GM13976 (cell line): ENCODE results near the gene ASCC3.

Experiments used
- DNase-seq: peaks from one replicate; pipeline ENCODE4 v3.0.0; 2012; ENCODE audit warnings: low spot score
- in situ Hi-C: fragments of 300-500 bp; cut with MboI; formaldehyde crosslinking; loops from one replicate; pipeline ENCODE4 v1.12.0; 2022; ENCODE audit warnings: low sequenced_read_pairs, mixed read lengths, inconsistent platforms; ENCODE audit not compliant: unreplicated experiment
- TF ChIP-seq, protein P1 (sequence below): IDR thresholded peaks from 2 replicates; pipeline ENCODE4 v1.5.1; 2012; ENCODE audit warnings: borderline replicate concordance, mild to moderate bottlenecking; ENCODE audit not compliant: insufficient read depth; ENCODE audit errors: extremely low read depth, missing control alignments, control extremely low read depth

ASCC3 gene

DNA sequence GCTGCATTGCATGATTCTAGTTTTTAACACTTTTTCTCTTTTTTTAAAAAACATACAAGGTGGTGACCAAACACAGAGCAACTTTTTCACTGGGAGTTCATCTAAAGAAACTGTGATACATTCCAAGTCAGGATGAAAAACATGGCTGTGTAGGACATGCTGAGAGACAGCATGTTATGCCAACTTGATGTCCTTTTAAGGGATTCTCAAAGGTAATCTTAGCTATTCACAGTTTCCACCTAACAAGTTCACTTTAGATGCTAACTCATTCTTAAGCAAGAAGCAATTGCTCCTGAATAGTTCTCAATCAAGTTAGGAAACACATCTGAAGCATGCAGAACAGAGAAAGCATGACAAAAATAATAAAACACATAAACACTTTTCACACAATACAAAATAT is 3.3 kb downstream of the ASCC3 start:
- DNase-seq, result no peak
- TF ChIP-seq, protein P1, sequence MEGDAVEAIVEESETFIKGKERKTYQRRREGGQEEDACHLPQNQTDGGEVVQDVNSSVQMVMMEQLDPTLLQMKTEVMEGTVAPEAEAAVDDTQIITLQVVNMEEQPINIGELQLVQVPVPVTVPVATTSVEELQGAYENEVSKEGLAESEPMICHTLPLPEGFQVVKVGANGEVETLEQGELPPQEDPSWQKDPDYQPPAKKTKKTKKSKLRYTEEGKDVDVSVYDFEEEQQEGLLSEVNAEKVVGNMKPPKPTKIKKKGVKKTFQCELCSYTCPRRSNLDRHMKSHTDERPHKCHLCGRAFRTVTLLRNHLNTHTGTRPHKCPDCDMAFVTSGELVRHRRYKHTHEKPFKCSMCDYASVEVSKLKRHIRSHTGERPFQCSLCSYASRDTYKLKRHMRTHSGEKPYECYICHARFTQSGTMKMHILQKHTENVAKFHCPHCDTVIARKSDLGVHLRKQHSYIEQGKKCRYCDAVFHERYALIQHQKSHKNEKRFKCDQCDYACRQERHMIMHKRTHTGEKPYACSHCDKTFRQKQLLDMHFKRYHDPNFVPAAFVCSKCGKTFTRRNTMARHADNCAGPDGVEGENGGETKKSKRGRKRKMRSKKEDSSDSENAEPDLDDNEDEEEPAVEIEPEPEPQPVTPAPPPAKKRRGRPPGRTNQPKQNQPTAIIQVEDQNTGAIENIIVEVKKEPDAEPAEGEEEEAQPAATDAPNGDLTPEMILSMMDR, result no peak
- in situ Hi-C loops, result no loop called here

DNA sequence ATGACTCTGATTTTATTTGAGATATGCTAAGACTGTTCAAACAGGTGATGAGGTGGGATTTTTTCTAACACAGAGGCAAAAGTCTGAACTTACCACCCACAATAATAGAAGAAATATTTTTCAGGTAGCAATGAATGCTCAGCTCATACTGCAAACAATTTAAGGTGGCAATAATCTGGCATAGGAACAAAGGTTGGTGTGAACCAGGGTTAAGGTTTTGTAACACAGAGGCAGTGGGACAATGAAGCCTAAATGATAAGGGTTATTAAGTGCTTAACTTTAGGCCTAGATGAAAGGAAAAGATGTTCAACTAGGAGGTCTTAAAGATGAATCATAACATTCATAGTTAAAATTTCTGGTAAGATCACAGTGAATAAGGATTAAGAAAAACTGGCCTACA is 4.9 kb downstream of the ASCC3 start:
- DNase-seq, result no peak
- TF ChIP-seq, protein P1, result no peak
- in situ Hi-C loops, result no loop called here

DNA sequence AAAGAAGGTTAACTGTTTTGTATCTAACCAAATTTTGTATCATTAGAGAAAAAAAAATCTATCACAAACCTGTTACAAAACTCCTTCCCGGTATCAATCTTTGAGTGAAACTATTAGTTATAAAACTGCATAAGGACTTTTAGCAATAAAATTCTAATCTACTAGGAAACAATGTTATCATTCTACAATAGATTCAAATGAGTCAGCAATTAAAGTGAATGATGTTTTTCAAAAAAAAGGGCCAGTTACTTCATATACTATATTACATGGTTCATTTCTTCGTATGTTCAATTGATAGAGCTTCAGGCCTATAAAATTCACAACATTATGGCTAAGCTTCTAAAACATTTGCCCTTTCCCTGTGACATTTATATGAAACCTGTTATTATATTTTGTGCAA is 15.6 kb downstream of the ASCC3 start:
- DNase-seq, result no peak
- TF ChIP-seq, protein P1, result no peak
- in situ Hi-C loops, result no loop called here

DNA sequence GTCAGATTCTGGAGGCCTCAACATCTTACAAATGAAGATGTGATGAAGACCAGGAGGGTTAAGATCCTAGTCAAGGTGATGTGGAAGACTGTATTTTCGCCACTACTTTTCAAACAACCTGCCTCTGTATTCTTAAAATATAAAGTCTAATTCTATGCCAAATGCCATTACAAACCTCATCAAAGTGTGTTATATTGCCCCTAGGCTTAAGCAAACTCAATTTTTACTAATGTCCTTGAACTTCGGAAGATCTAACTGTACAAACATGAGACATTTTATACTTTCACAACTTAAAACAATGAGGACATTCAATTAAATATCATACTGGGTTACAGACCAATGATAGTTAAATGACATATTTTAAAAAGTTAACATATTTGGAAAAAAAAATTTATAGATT is 19.1 kb downstream of the ASCC3 start:
- in situ Hi-C loops, result no loop called here
- no peak for DNase-seq
- TF ChIP-seq, protein P1, result no peak

DNA sequence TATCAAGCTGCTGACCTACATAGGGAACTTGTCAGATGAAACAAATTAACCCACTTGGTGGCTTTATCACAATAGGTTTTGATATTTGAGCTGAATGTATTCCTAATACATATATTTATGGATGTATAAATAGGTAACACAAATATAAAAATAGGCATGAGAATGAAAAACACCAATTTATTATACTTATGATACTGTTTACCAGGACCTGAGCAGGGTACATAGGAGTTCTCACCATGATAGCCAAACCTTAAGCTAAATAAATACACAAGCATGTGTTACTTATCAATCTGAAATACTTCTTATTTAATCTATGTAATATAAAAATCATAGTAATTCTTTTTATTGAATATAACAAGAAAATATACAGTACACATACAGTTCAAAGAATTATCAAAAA is 25.0 kb downstream of the ASCC3 start:
- in situ Hi-C loops, result no loop called here
- no peak for DNase-seq
- TF ChIP-seq, protein P1, result no peak

DNA sequence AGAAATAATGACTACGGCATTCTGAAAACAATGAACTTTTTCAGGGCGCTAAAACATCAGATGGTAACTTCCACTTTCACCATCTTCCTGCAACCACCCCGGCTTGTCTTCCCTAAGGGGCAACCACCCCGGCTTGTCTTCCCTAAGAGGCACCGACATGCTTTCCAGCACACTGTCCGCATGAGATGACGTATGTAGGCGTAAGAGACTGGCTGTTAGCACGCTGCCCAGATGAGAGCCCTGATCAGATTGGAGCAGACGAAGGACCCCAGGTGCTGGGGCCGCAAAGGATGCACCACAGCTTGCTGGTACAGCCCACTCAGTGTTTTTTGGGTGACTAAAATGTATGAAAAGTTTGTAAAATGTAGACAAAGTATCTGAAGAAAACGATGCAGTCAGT is 29.3 kb downstream of the ASCC3 start:
- no peak for DNase-seq
- TF ChIP-seq, protein P1, result no peak
- in situ Hi-C loops, result no loop called here

DNA sequence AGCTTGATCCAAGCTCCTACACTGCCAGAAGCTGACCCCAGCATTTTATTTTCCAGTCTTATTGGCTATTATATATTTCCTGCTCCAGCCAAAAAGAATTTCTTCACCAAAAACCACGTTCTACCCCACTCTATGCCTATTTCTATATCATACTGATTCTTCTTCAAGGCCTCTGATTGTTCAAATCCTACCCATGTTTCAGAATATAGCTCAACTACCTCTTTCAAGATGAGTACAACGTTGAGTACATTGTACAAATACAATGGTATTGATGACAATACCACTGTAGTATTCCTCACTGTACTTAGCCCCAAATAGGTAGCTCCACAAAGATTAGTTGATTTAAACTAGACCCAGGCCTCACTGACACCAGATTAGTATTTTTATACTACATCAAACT is 31.0 kb downstream of the ASCC3 start:
- TF ChIP-seq, protein P1, result no peak
- in situ Hi-C loops, result no loop called here
- no peak for DNase-seq
